Skeletal muscle tissue (tissue), 4 donors: ENCODE results near the gene CYP26A1. TPM values are rescaled to one million over a fixed set of nuclear protein-coding genes. Genes with fewer than 3 reads are reported as not detected.
"Not testable (repeated sequence)": the region's sequence is repeated elsewhere in the genome, so short reads cannot be mapped to it uniquely, and the experiment has no call there.

Experiments used
- H3K27ac ChIP-seq: one replicate; pipeline ENCODE4 v1.7.0; 2013; ENCODE audit warnings: mild to moderate bottlenecking, low read depth, low read length, inconsistent platforms
- H3K27me3 ChIP-seq, 3 donors: one replicate each; pipeline ENCODE4 v1.7.0; 2013; ENCODE audit warnings: low read length in 3 of 3; ENCODE audit not compliant: control insufficient read depth in 3 of 3, insufficient read depth in 3 of 3
- H3K36me3 ChIP-seq, 3 donors: one replicate each; pipeline ENCODE4 v1.7.0; 2013; ENCODE audit warnings: low read length in 3 of 3; ENCODE audit not compliant: control insufficient read depth in 3 of 3, insufficient read depth in 3 of 3
- H3K4me1 ChIP-seq, 3 donors: one replicate each; pipeline ENCODE4 v1.7.0; 2013; ENCODE audit warnings: low read length in 3 of 3, mild to moderate bottlenecking in 3 of 3; ENCODE audit not compliant: control insufficient read depth in 3 of 3, insufficient read depth in 3 of 3
- H3K4me3 ChIP-seq, 3 donors: one replicate each; pipeline ENCODE4 v1.7.0; 2013; ENCODE audit warnings: low read length in 3 of 3
- H3K9ac ChIP-seq, 3 donors: one replicate each; pipeline ENCODE4 v1.7.0; 2013; ENCODE audit warnings: low read length in 3 of 3, mild to moderate bottlenecking in 3 of 3, moderate library complexity in 2 of 3, low read depth in 1 of 3
- H3K9me3 ChIP-seq, 3 donors: one replicate each; pipeline ENCODE4 v1.7.0; 2013; ENCODE audit warnings: low read length in 3 of 3; ENCODE audit not compliant: control insufficient read depth in 3 of 3
- total RNA-seq: library from RNA; depleted of rRNA; stranded (reverse); fragments of >200 nt; gene quantifications from one replicate; pipeline ENCODE4 v1.2.3, GENCODE V29; 2014
- donor health status: Osteomylitis.

The CYP26A1 gene
- total RNA-seq, 1 donor from 2014 or later, result 0.52 TPM

GRCh38 chr10:93090619-93091018 lies 16.9 kb downstream of the CYP26A1 start:
- Histone ChIP-seq H3K4me3 (no peak overlapping the region), H3K36me3 (no peaks in the 10 kb centered on the region), H3K9me3 (no peaks in the 10 kb centered on the region), H3K27ac (no peak overlapping the region), H3K27me3 (no peaks in the 10 kb centered on the region), H3K4me1 (no peaks in the 10 kb centered on the region), H3K9ac (no peak overlapping the region)

- Histone ChIP-seq H3K36me3 (no peaks in the 10 kb centered on the region), H3K27me3 (no peaks in the 10 kb centered on the region), H3K4me1 (no peaks in the 10 kb centered on the region), H3K9ac (no peak overlapping the region), H3K27ac (no peak overlapping the region), H3K9me3 (no peaks in the 10 kb centered on the region), H3K4me3 (no peak overlapping the region)
Measured at GRCh38 chr10:93091960-93092359, 18.3 kb downstream of the CYP26A1 start.

- H3K4me3 ChIP-seq, result no peak overlapping the region
- no peaks in the 10 kb centered on the region for H3K9me3 ChIP-seq
- no peaks in the 10 kb centered on the region for H3K36me3 ChIP-seq
- H3K27ac ChIP-seq, result no peak overlapping the region
- H3K4me1 ChIP-seq, result no peaks in the 10 kb centered on the region
- no peaks in the 10 kb centered on the region for H3K27me3 ChIP-seq
- H3K9ac ChIP-seq, result no peak overlapping the region
Measured at GRCh38 chr10:93095225-93095624, 21.5 kb downstream of the CYP26A1 start.

GRCh38 chr10:93096901-93097300 lies 23.2 kb downstream of the CYP26A1 start:
- Histone ChIP-seq H3K4me3 (no peak overlapping the region), H3K9ac (no peak overlapping the region), H3K27ac (no peak overlapping the region), H3K27me3 (no peaks in the 10 kb centered on the region), H3K4me1 (no peaks in the 10 kb centered on the region), H3K9me3 (no peaks in the 10 kb centered on the region), H3K36me3 (no peaks in the 10 kb centered on the region)

- H3K9ac ChIP-seq, result no peak overlapping the region
- no peaks in the 10 kb centered on the region for H3K9me3 ChIP-seq
Measured at GRCh38 chr10:93097386-93097785, 23.7 kb downstream of the CYP26A1 start.

GRCh38 chr10:93098816-93099215 lies 25.1 kb downstream of the CYP26A1 start:
- no peaks in the 10 kb centered on the region for H3K4me1 ChIP-seq
- H3K9ac ChIP-seq, result no peak overlapping the region
- no peaks in the 10 kb centered on the region for H3K27me3 ChIP-seq
- no peaks in the 10 kb centered on the region for H3K36me3 ChIP-seq
- H3K9me3 ChIP-seq, result peaks cover 0 to 1% (median 0%) of the 10 kb centered on the region in 3 donors
- no peak overlapping the region for H3K4me3 ChIP-seq
- no peak overlapping the region for H3K27ac ChIP-seq

More at GRCh38 chr10:93097386-93097785, 23.7 kb downstream of the CYP26A1 start:
- Histone ChIP-seq H3K4me1 (no peaks in the 10 kb centered on the region), H3K4me3 (no peak overlapping the region), H3K36me3 (no peaks in the 10 kb centered on the region), H3K27ac (no peak overlapping the region), H3K27me3 (no peaks in the 10 kb centered on the region)

- no peaks in the 10 kb centered on the region for H3K36me3 ChIP-seq
- H3K9ac ChIP-seq, result no peak overlapping the region
- H3K27me3 ChIP-seq, result no peaks in the 10 kb centered on the region
- peaks cover 0 to 4% (median 0%) of the 10 kb centered on the region in 3 donors for H3K9me3 ChIP-seq
- no peak overlapping the region for H3K4me3 ChIP-seq
- no peak overlapping the region for H3K27ac ChIP-seq
- H3K4me1 ChIP-seq, result no peaks in the 10 kb centered on the region
Measured at GRCh38 chr10:93099670-93100069, 26.0 kb downstream of the CYP26A1 start.

GRCh38 chr10:93101148-93101547 lies 27.5 kb downstream of the CYP26A1 start:
- H3K27ac ChIP-seq, H3K36me3 ChIP-seq: not testable (repeated sequence)

GRCh38 chr10:93103953-93104352 lies 30.3 kb downstream of the CYP26A1 start:
- H3K4me3 ChIP-seq, result no peak overlapping the region
- H3K27me3 ChIP-seq, result no peaks in the 10 kb centered on the region
- no peak overlapping the region for H3K27ac ChIP-seq
- H3K4me1 ChIP-seq, result no peaks in the 10 kb centered on the region
- H3K36me3 ChIP-seq, result no peaks in the 10 kb centered on the region
- H3K9me3 ChIP-seq, result peaks cover 0 to 4% (median 0%) of the 10 kb centered on the region in 3 donors
- no peak overlapping the region for H3K9ac ChIP-seq

More at GRCh38 chr10:93101148-93101547, 27.5 kb downstream of the CYP26A1 start:
- not testable (repeated sequence) for H3K4me1 ChIP-seq, H3K9ac ChIP-seq, H3K9me3 ChIP-seq, H3K4me3 ChIP-seq, H3K27me3 ChIP-seq

- Histone ChIP-seq H3K4me3 (no peak overlapping the region), H3K36me3 (no peaks in the 10 kb centered on the region), H3K4me1 (no peaks in the 10 kb centered on the region), H3K9ac (no peak overlapping the region), H3K9me3 (peaks cover 0 to 4% (median 0%) of the 10 kb centered on the region in 3 donors), H3K27me3 (no peaks in the 10 kb centered on the region), H3K27ac (no peak overlapping the region)
Measured at GRCh38 chr10:93106631-93107072, 33.0 kb downstream of the CYP26A1 start.
